CD4-positive, alpha-beta T cell (primary cell): ENCODE results near the gene HS2ST1. TPM values are rescaled to one million over a fixed set of nuclear protein-coding genes. Genes with fewer than 3 reads are reported as not detected.

Source experiments
- ATAC-seq: fragments of 200-7000 bp; cut with Tn5 transposase; one replicate; pipeline ENCODE4 v1.10.0; 2022; ENCODE audit warnings: mild to moderate bottlenecking; ENCODE audit not compliant: poor library complexity
- CTCF ChIA-PET: fragments of 350-600 bp; sonication (Branson Sonifier 250); formaldehyde crosslinking; loops from one replicate; lab custom pipeline; 2021; ENCODE audit warnings: antibody characterized with exemption, inconsistent platforms; lab: Charles Lee
- POLR2A ChIA-PET: fragments of 350-600 bp; sonication (Branson Sonifier 250); formaldehyde crosslinking; loops from one replicate; lab custom pipeline; 2021; ENCODE audit warnings: antibody characterized with exemption, inconsistent platforms; lab: Charles Lee
- DNase-seq, 14 experiments: peaks; one replicate each; pipeline ENCODE4 v3.0.0-alpha.2; 2013 to 2020; ENCODE audit warnings: mixed read lengths in 2 of 14
- H3K27ac ChIP-seq, 2 donors: one replicate each; pipeline versions ENCODE4 v1.5.1 to v1.7.0; 2013; ENCODE audit warnings: low read length in 2 of 2, low read depth in 1 of 2, mild to moderate bottlenecking in 1 of 2
- H3K27me3 ChIP-seq, 2 experiments: 1 replicate in 1 of 2; 2 replicates in 1 of 2; pipeline versions ENCODE4 v1.6.1 to v1.7.0; 2013; ENCODE audit warnings: low read length in 2 of 2, control low read depth in 1 of 2, mild to moderate bottlenecking in 1 of 2, moderate library complexity in 1 of 2; ENCODE audit not compliant: insufficient read depth in 2 of 2, control insufficient read depth in 1 of 2
- H3K36me3 ChIP-seq: one replicate; pipeline ENCODE4 v1.6.1; 2013; ENCODE audit warnings: low read length, control low read depth; ENCODE audit not compliant: insufficient read depth
- H3K4me1 ChIP-seq: one replicate; pipeline ENCODE4 v1.6.1; 2013; ENCODE audit warnings: low read length, control low read depth; ENCODE audit not compliant: insufficient read depth
- H3K4me3 ChIP-seq: one replicate; pipeline ENCODE4 v1.5.1; 2013; ENCODE audit warnings: mild to moderate bottlenecking, low read length, moderate library complexity
- H3K9me3 ChIP-seq, 2 experiments: 1 replicate in 1 of 2; 2 replicates in 1 of 2; pipeline versions ENCODE4 v1.6.1 to v1.7.0; 2013; ENCODE audit warnings: low read length in 2 of 2, mild to moderate bottlenecking in 2 of 2, control low read depth in 1 of 2, moderate library complexity in 1 of 2; ENCODE audit not compliant: control insufficient read depth in 1 of 2, insufficient read depth in 1 of 2
- H3K27ac Mint-ChIP-seq: one replicate; pipeline ENCODE4 v1.8.0; 2020; ENCODE audit warnings: mixed read lengths
- H3K27me3 Mint-ChIP-seq: one replicate; pipeline ENCODE4 v1.8.0; 2021; ENCODE audit warnings: mixed read lengths
- H3K36me3 Mint-ChIP-seq: one replicate; pipeline ENCODE4 v1.8.0; 2021; ENCODE audit warnings: low read depth, mixed read lengths
- H3K4me1 Mint-ChIP-seq: one replicate; pipeline ENCODE4 v1.8.0; 2021; ENCODE audit warnings: low read depth, mixed read lengths
- H3K4me3 Mint-ChIP-seq: one replicate; pipeline ENCODE4 v1.8.0; 2020; ENCODE audit warnings: mild to moderate bottlenecking, mixed read lengths
- H3K9me3 Mint-ChIP-seq: one replicate; pipeline ENCODE4 v1.8.0; 2020; ENCODE audit warnings: mixed read lengths
- intact Hi-C, 2 experiments: fragments of 100-400 bp; cut with DNase I in 1 of 2; cut with micrococcal nuclease in 1 of 2; formaldehyde crosslinking; loops; one replicate each; pipeline versions ENCODE4 v1.15.1 to v1.9.0; 2023 to 2025; cut with DNase I, micrococcal nuclease
- total RNA-seq, 174 experiments: library from RNA in 2 of 174; stranded (reverse) in 2 of 174; gene quantifications; one replicate each; pipeline ENCODE4 v1.2.3 and lab custom pipeline; 2021 to 2026
- TF ChIP-seq, protein P1 (sequence below): fragments of 200-600 bp; IDR thresholded peaks from one replicate; pipeline ENCODE4 v1.8.0; 2022; ENCODE audit warnings: antibody characterized with exemption, mild to moderate bottlenecking

The HS2ST1 gene
- total RNA-seq, 2 experiments from 2014 or later: 6.7 to 6.9 TPM

DNA sequence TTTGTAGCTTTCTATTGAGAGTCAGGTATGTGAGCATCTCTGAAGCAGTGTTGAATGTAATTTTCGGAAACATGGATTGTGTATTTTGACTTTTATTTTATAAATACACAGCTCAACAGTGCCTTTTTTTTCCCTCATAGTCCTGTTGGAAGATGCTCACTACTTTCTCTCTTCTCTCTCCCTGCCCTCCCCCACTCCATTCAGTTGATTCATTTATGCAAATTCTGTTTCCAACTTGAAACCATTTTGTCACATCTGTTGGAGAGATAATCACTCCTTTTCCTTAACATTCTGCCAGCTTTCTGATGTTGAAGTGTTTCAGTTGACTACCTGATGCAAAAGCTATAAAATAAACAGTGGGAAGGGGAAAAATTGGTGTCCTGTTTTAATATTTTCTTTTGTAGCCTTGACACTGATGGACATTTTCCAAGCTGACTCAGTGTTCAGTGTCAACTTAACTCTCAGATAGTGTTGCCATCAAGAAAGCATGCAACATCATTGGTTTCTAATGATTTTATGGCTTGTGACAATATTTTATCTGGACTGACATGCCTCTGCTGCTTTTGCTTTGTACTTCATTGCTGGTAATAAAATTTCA is 194.5 kb downstream of the HS2ST1 start:
- H3K9me3 Mint-ChIP-seq: no peaks in the 10 kb centered on the region
- DNase-seq (no peak), ATAC-seq (no peak)
- ChIA-PET CTCF (no interaction called here), POLR2A (no interaction called here)
- Histone ChIP-seq H3K27ac (no peak overlapping the region), H3K4me3 (no peak overlapping the region), H3K4me1 (no peaks in the 10 kb centered on the region), H3K9me3 (no peaks in the 10 kb centered on the region), H3K36me3 (no peaks in the 10 kb centered on the region), H3K27me3 (no peaks in the 10 kb centered on the region)
- no peaks in the 10 kb centered on the region for H3K27me3 Mint-ChIP-seq
- intact Hi-C loops: no loop called here
- H3K4me3 Mint-ChIP-seq: no peak overlapping the region
- no peaks in the 10 kb centered on the region for H3K4me1 Mint-ChIP-seq
- peaks cover 11% of the 10 kb centered on the region for H3K36me3 Mint-ChIP-seq
- TF ChIP-seq, protein P1, sequence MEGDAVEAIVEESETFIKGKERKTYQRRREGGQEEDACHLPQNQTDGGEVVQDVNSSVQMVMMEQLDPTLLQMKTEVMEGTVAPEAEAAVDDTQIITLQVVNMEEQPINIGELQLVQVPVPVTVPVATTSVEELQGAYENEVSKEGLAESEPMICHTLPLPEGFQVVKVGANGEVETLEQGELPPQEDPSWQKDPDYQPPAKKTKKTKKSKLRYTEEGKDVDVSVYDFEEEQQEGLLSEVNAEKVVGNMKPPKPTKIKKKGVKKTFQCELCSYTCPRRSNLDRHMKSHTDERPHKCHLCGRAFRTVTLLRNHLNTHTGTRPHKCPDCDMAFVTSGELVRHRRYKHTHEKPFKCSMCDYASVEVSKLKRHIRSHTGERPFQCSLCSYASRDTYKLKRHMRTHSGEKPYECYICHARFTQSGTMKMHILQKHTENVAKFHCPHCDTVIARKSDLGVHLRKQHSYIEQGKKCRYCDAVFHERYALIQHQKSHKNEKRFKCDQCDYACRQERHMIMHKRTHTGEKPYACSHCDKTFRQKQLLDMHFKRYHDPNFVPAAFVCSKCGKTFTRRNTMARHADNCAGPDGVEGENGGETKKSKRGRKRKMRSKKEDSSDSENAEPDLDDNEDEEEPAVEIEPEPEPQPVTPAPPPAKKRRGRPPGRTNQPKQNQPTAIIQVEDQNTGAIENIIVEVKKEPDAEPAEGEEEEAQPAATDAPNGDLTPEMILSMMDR: no peak
- no peak overlapping the region for H3K27ac Mint-ChIP-seq

DNA sequence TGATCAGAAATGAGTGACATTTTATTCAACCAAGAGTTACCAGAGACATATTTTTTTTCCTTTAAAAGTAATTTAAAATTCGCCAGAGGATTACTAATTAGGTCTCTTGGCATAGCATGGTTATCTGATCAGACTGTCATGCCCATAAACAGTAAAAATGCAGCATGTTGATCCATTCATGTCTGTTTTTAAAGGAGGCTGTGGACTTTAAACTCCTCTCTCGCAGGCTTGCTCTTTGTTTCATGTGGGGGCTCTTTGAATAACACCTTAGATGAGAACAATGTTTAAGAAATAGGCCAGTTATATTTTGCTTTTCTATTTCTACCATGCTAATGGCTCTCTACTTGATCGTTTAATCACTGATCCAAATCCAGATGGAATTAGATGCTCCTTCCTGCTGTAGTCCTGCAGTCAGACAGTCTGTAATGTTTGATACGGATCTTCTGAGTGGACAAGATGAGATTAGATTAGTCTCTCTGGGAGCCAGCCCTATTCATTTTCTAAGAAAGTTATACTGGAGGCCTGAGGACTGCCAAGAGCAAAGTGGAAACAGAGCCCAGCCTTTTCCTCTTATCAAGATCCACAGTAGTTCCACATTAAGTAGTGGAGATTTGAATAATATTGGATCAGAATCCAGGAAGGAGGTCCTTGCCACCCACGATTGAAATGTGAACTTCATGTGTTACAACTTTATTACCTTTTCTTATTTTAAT is 197.4 kb downstream of the HS2ST1 start:
- no peak overlapping the region for H3K27ac Mint-ChIP-seq
- CTCF ChIA-PET: no interaction called here
- intact Hi-C loops: no loop called here

GRCh38 chr1:87113313-87113712 is 198.9 kb downstream of the HS2ST1 start:
- H3K27me3 ChIP-seq: no peaks in the 10 kb centered on the region
- ATAC-seq: no peak

More for the DNA sequence above, 197.4 kb downstream of the HS2ST1 start:
- DNase-seq (no peak), ATAC-seq (no peak)
- TF ChIP-seq, protein P1: no peak
- H3K4me1 ChIP-seq: no peaks in the 10 kb centered on the region
- H3K9me3 Mint-ChIP-seq: no peaks in the 10 kb centered on the region
- no peaks in the 10 kb centered on the region for H3K36me3 Mint-ChIP-seq
- H3K4me3 ChIP-seq: no peak overlapping the region
- H3K36me3 ChIP-seq: no peaks in the 10 kb centered on the region
- no peak overlapping the region for H3K27ac ChIP-seq
- POLR2A ChIA-PET: no interaction called here
- no peaks in the 10 kb centered on the region for H3K27me3 ChIP-seq
- no peaks in the 10 kb centered on the region for H3K4me1 Mint-ChIP-seq
- H3K27me3 Mint-ChIP-seq: no peaks in the 10 kb centered on the region
- H3K9me3 ChIP-seq: no peaks in the 10 kb centered on the region
- no peak overlapping the region for H3K4me3 Mint-ChIP-seq

More at GRCh38 chr1:87113313-87113712, 198.9 kb downstream of the HS2ST1 start:
- no peaks in the 10 kb centered on the region for H3K9me3 Mint-ChIP-seq
- no peak overlapping the region for H3K27ac ChIP-seq
- no peaks in the 10 kb centered on the region for H3K36me3 ChIP-seq
- H3K4me3 Mint-ChIP-seq: no peak overlapping the region
- no peak overlapping the region for H3K27ac Mint-ChIP-seq
- TF ChIP-seq, protein P1: no peak
- H3K27me3 Mint-ChIP-seq: no peaks in the 10 kb centered on the region
- no peaks in the 10 kb centered on the region for H3K9me3 ChIP-seq
- H3K4me3 ChIP-seq: no peak overlapping the region
- CTCF ChIA-PET: no interaction called here
- H3K4me1 ChIP-seq: no peaks in the 10 kb centered on the region
- H3K36me3 Mint-ChIP-seq: no peaks in the 10 kb centered on the region
- POLR2A ChIA-PET: no interaction called here
- intact Hi-C loops: no loop called here
- no peaks in the 10 kb centered on the region for H3K4me1 Mint-ChIP-seq
- DNase-seq: no peak
